H1 (cell line): ENCODE results near the gene TTBK2. TPM values are rescaled to one million over a fixed set of nuclear protein-coding genes. Genes with fewer than 3 reads are reported as not detected.

Experiments used
- CTCF ChIA-PET: fragments of 300-600 bp; sonication (Branson Sonifier 250); formaldehyde crosslinking; loops from one replicate; lab custom pipeline; 2021; ENCODE audit not compliant: partially characterized antibody; lab: Charles Lee
- POLR2A ChIA-PET: fragments of 300-600 bp; sonication (Branson Sonifier 250); formaldehyde crosslinking; loops from one replicate; lab custom pipeline; 2021; ENCODE audit warnings: inconsistent platforms; ENCODE audit not compliant: partially characterized antibody; lab: Charles Lee
- DNase-seq, 2 experiments: peaks; one replicate each; pipeline versions ENCODE4 v3.0.0 to v3.0.0-alpha.2; 2010 to 2022; ENCODE audit warnings: low spot score in 2 of 2, low read depth in 1 of 2, mixed read lengths in 1 of 2
- FAIRE-seq: peaks from 2 replicates; lab custom pipeline; 2011; peaks lifted over from hg19 to GRCh38; lab: Jason Lieb, UNC
- H2AFZ ChIP-seq: 2 replicates; pipeline ENCODE4 v1.8.1; 2012; ENCODE audit warnings: low read length, inconsistent platforms
- H2AK5ac ChIP-seq: 2 replicates; pipeline ENCODE4 v1.6.1; 2013; ENCODE audit warnings: low read depth, low read length
- H2BK120ac ChIP-seq: replicated peaks from 2 replicates; pipeline ENCODE3; 2013; ENCODE audit warnings: low read depth, low read length, inconsistent platforms
- H2BK12ac ChIP-seq: 2 replicates; pipeline ENCODE4 v1.6.1; 2013; ENCODE audit warnings: low read depth, low read length
- H2BK15ac ChIP-seq: 2 replicates; pipeline ENCODE4 v1.6.1; 2013; ENCODE audit warnings: low read length
- H2BK20ac ChIP-seq: 2 replicates; pipeline ENCODE4 v1.6.1; 2013; ENCODE audit warnings: low read length
- H2BK5ac ChIP-seq: 2 replicates; pipeline ENCODE4 v1.6.1; 2013; ENCODE audit warnings: low read depth, low read length
- H3K14ac ChIP-seq: 2 replicates; pipeline ENCODE4 v1.6.1; 2013; ENCODE audit warnings: inconsistent platforms; ENCODE audit not compliant: insufficient read length
- H3K18ac ChIP-seq: 2 replicates; pipeline ENCODE4 v1.6.1; 2013; ENCODE audit warnings: low read length; ENCODE audit errors: extremely low read depth
- H3K23ac ChIP-seq: 2 replicates; pipeline ENCODE4 v1.6.1; 2013; ENCODE audit warnings: inconsistent platforms; ENCODE audit not compliant: insufficient read length
- H3K23me2 ChIP-seq: 2 replicates; pipeline ENCODE4 v1.6.1; 2013; ENCODE audit warnings: low read depth, low read length
- H3K27ac ChIP-seq: 2 replicates; pipeline ENCODE4 v1.6.1; 2011; ENCODE audit warnings: low read depth, low read length, inconsistent platforms
- H3K27me3 ChIP-seq, 4 experiments: replicated peaks in 1 of 4; 1 replicate in 1 of 4; 2 replicates in 3 of 4; pipeline versions ENCODE4 v1.6.1 to v1.8.1; 2011 to 2013; ENCODE audit warnings: low read length in 3 of 4, mild to moderate bottlenecking in 3 of 4, inconsistent platforms in 2 of 4, mixed read lengths in 2 of 4, moderate library complexity in 1 of 4; ENCODE audit not compliant: control insufficient read depth in 3 of 4, insufficient read depth in 3 of 4; ENCODE audit errors: extremely low read depth in 1 of 4
- H3K36me3 ChIP-seq, 4 experiments: 2 replicates each; pipeline versions ENCODE4 v1.6.1 to v1.8.1; 2011 to 2013; ENCODE audit warnings: mild to moderate bottlenecking in 4 of 4, low read length in 3 of 4, moderate library complexity in 2 of 4, control low read depth in 1 of 4, inconsistent platforms in 1 of 4; ENCODE audit not compliant: insufficient read depth in 4 of 4, control insufficient read depth in 2 of 4
- H3K4ac ChIP-seq: replicated peaks from 2 replicates; pipeline ENCODE3; 2013; ENCODE audit warnings: low read length, low read depth, mixed read lengths, inconsistent platforms; ENCODE audit not compliant: insufficient read length
- H3K4me1 ChIP-seq, 4 experiments: replicated peaks in 1 of 4; 1 replicate in 1 of 4; 2 replicates in 3 of 4; pipeline versions ENCODE4 v1.6.1 to v1.8.1; 2011 to 2013; ENCODE audit warnings: low read length in 3 of 4, inconsistent platforms in 2 of 4, mixed read lengths in 1 of 4; ENCODE audit not compliant: insufficient read depth in 4 of 4, control insufficient read depth in 3 of 4
- H3K4me2 ChIP-seq, 2 experiments: 2 replicates each; pipeline versions ENCODE4 v1.6.1 to v1.8.1; 2011 to 2013; ENCODE audit warnings: low read depth in 2 of 2, low read length in 2 of 2, control low read depth in 1 of 2, inconsistent platforms in 1 of 2, mild to moderate bottlenecking in 1 of 2; ENCODE audit not compliant: insufficient read depth in 1 of 2
- H3K4me3 ChIP-seq, 4 experiments: fragments of 200-600, 300-600 bp in 1 of 4; sonication (generic), shearing (Covaris generic), sonication (Bioruptor Twin) in 1 of 4; 2 replicates each; pipeline versions ENCODE4 v1.5.1 to v1.8.1; 2011 to 2016; ENCODE audit warnings: low read length in 4 of 4, low read depth in 3 of 4, control low read depth in 2 of 4, inconsistent platforms in 2 of 4, mild to moderate bottlenecking in 2 of 4, mixed read lengths in 1 of 4, moderate library complexity in 1 of 4; ENCODE audit not compliant: insufficient read depth in 2 of 4; ENCODE audit errors: extremely low read depth in 1 of 4
- H3K56ac ChIP-seq: replicated peaks from 2 replicates; pipeline ENCODE3; 2013; ENCODE audit warnings: low read depth, mild to moderate bottlenecking, mixed read lengths, low read length, inconsistent platforms; ENCODE audit not compliant: insufficient read length
- H3K79me1 ChIP-seq: 2 replicates; pipeline ENCODE4 v1.6.1; 2013; ENCODE audit warnings: low read depth, low read length, control low read depth
- H3K79me2 ChIP-seq, 2 experiments: 2 replicates each; pipeline versions ENCODE4 v1.6.1 to v1.8.1; 2012 to 2013; ENCODE audit warnings: low read length in 2 of 2, mild to moderate bottlenecking in 2 of 2, inconsistent platforms in 1 of 2; ENCODE audit not compliant: insufficient read depth in 2 of 2, control insufficient read depth in 1 of 2
- H3K9ac ChIP-seq, 4 experiments: replicated peaks in 1 of 4; 1 replicate in 1 of 4; 2 replicates in 3 of 4; pipeline versions ENCODE4 v1.6.1 to v1.8.1; 2011 to 2013; ENCODE audit warnings: low read depth in 3 of 4, low read length in 3 of 4, control low read depth in 2 of 4, mild to moderate bottlenecking in 2 of 4, moderate library complexity in 2 of 4, inconsistent platforms in 1 of 4; ENCODE audit errors: extremely low read depth in 1 of 4
- H3K9me3 ChIP-seq, 2 experiments: 2 replicates each; pipeline versions ENCODE4 v1.6.1 to v1.8.1; 2012 to 2013; ENCODE audit warnings: mild to moderate bottlenecking in 2 of 2, moderate library complexity in 2 of 2, control low read depth in 1 of 2, inconsistent platforms in 1 of 2, low read depth in 1 of 2, low read length in 1 of 2, mixed read lengths in 1 of 2; ENCODE audit not compliant: insufficient read depth in 2 of 2
- H4K20me1 ChIP-seq, 2 experiments: replicated peaks in 1 of 2; 2 replicates each; pipeline versions ENCODE3 to v1.8.1; 2011 to 2013; ENCODE audit warnings: inconsistent platforms in 2 of 2, low read length in 2 of 2, mild to moderate bottlenecking in 1 of 2; ENCODE audit not compliant: insufficient read depth in 2 of 2, control insufficient read depth in 1 of 2
- H4K5ac ChIP-seq: 2 replicates; pipeline ENCODE4 v1.6.1; 2013; ENCODE audit warnings: low read length, low read depth, mixed read lengths, inconsistent platforms; ENCODE audit not compliant: insufficient read length
- H4K8ac ChIP-seq: 2 replicates; pipeline ENCODE4 v1.8.0; 2013; ENCODE audit warnings: mild to moderate bottlenecking, moderate library complexity, low read length, inconsistent platforms; ENCODE audit not compliant: insufficient read depth; ENCODE audit errors: extremely low read depth
- H4K91ac ChIP-seq: replicated peaks from 2 replicates; pipeline ENCODE3; 2013; ENCODE audit warnings: low read length, mixed read lengths, inconsistent platforms; ENCODE audit not compliant: insufficient read length
- CHD1 ChIP-seq: IDR thresholded peaks from 2 replicates; pipeline ENCODE4 v1.6.1; 2012; ENCODE audit warnings: low read depth, low read length, improper control_type of control experiment
- CHD2 ChIP-seq: IDR thresholded peaks from 2 replicates; pipeline ENCODE4 v1.6.1; 2012; ENCODE audit warnings: low read length, improper control_type of control experiment
- CTBP2 ChIP-seq: IDR thresholded peaks from 2 replicates; pipeline ENCODE4 v1.7.0; 2011; ENCODE audit warnings: borderline replicate concordance, mild to moderate bottlenecking, moderate library complexity, mixed read lengths, low read length; ENCODE audit not compliant: insufficient read depth, insufficient read length
- HDAC2 ChIP-seq, 2 experiments: fragments of 300-600 bp in 1 of 2; sonication (generic) in 1 of 2; IDR thresholded peaks; 2 replicates each; pipeline ENCODE4 v1.6.1; 2011 to 2012; ENCODE audit warnings: low read depth in 2 of 2, low read length in 2 of 2, mild to moderate bottlenecking in 2 of 2, moderate library complexity in 2 of 2, borderline replicate concordance in 1 of 2, inconsistent platforms in 1 of 2
- KDM5A ChIP-seq: fragments of 200-600 bp; IDR thresholded peaks from 2 replicates; pipeline ENCODE4 v1.7.1; 2012; ENCODE audit warnings: mild to moderate bottlenecking, low read length, inconsistent platforms, mixed read lengths
- RFX5 ChIP-seq: IDR thresholded peaks from 2 replicates; pipeline ENCODE4 v1.6.1; 2011; ENCODE audit warnings: low read depth, low read length, improper control_type of control experiment, borderline replicate concordance
- SP1 ChIP-seq: IDR thresholded peaks from 2 replicates; pipeline ENCODE4 v1.6.1; 2011; ENCODE audit warnings: low read depth, low read length
- SRF ChIP-seq: IDR thresholded peaks from 2 replicates; pipeline ENCODE4 v1.6.1; 2011; ENCODE audit warnings: mild to moderate bottlenecking, low read depth, low read length, moderate library complexity
- TAF7 ChIP-seq: optimal IDR thresholded peaks from 2 replicates; pipeline ENCODE3; 2011; ENCODE audit warnings: low read depth, mild to moderate bottlenecking, inconsistent platforms, low read length, moderate library complexity, borderline replicate concordance
- TCF12 ChIP-seq: IDR thresholded peaks from 2 replicates; pipeline ENCODE4 v1.6.1; 2011; ENCODE audit warnings: low read depth, mild to moderate bottlenecking, low read length
- WGBS, 2 experiments: shearing (Covaris generic) in 1 of 2; methylation state at CpG; one replicate each; pipeline versions ENCODE4 v1.1.6 to v1.1.7; 2013 to 2015; ENCODE audit warnings: low lambda C conversion rate in 2 of 2, mixed read lengths in 2 of 2, inconsistent platforms in 1 of 2, low coverage in 1 of 2, missing lambda C conversion rate in 1 of 2; ENCODE audit not compliant: insufficient replicate concordance in 2 of 2, insufficient coverage in 1 of 2, insufficient read length in 1 of 2; ENCODE audit errors: extremely low coverage in 1 of 2, missing lambda C conversion rate in 1 of 2; 5-methylcytosine and 5-hydroxymethylcytosine counted together
- polyA plus RNA-seq, 7 experiments: library from polyadenylated mRNA; depleted of rRNA in 3 of 7; stranded (reverse) in 5 of 7; unstranded in 2 of 7; fragments of >200 nt in 5 of 7; fragments of 200-250 nt in 2 of 7; gene quantifications; 1 replicate in 5 of 7; 2 replicates in 1 of 7; 4 replicates in 1 of 7; pipeline versions ENCODE4 v1.2.1 to v1.2.3, GENCODE V29; 2011 to 2013; ENCODE audit warnings: missing spikeins in 2 of 7, mixed read lengths in 2 of 7
- total RNA-seq: library from RNA; stranded (reverse); fragmentation: NEBNext Ultra II Directional; extraction: Animal tissue kit (Norgen Biotek cat#: 25700); gene quantifications from 2 replicates; pipeline ENCODE4 v1.2.1, GENCODE V29; 2021

TTBK2 gene
- total and polyA plus RNA-seq, 2 of the 8 experiments (the other 6 are each of a cell fraction or from before 2014, with no cell fraction given) = 2.7 to 18.2 TPM

- WGBS, 2 experiments = 95% methylated on average over 5 of the region's 5 CpGs; no CpG with 5 or more reads in 1 of the 2 experiments
- FAIRE-seq (no peak), DNase-seq (no peak)
- Histone ChIP-seq H2AFZ (no peak overlapping the region), H3K9me3 (no peaks in the 10 kb centered on the region), H4K8ac (no peak overlapping the region), H3K9ac (no peak overlapping the region), H3K14ac (no peak overlapping the region), H4K91ac (no peak overlapping the region), H3K79me1 (no peaks in the 10 kb centered on the region; the same call in 1 of the 2 replicates), H2BK15ac (no peak overlapping the region), H3K36me3 (no peaks in the 10 kb centered on the region), H3K23me2 (no peaks in the 10 kb centered on the region), H2BK120ac (no peak overlapping the region), H3K56ac (no peak overlapping the region), H4K20me1 (no peaks in the 10 kb centered on the region), H3K4me1 (no peaks in the 10 kb centered on the region), H3K79me2 (peaks cover 0 to 34% of the 10 kb centered on the region in 2 experiments; a peak in 2 of 4 replicates), H3K27ac (no peak overlapping the region), H2BK5ac (no peak overlapping the region), H3K18ac (no peak overlapping the region), H4K5ac (no peak overlapping the region), H3K4ac (no peak overlapping the region), H3K23ac (no peak overlapping the region), H3K4me2 (no peak overlapping the region), H2BK12ac (no peak overlapping the region), H2BK20ac (no peak overlapping the region), H2AK5ac (no peak overlapping the region), H3K4me3 (no peak overlapping the region), H3K27me3 (no peaks in the 10 kb centered on the region)
- CTCF ChIA-PET = interaction anchor here (1.7 to 2.6 kb wide), 2 partner anchors 15 to 109 kb away, joined by 4 to 8 read pairs; no protein-coding TSS in a partner anchor
- POLR2A ChIA-PET = no interaction called here
- TF ChIP-seq SP1 = no peak
- no peak for TF ChIP-seq TCF12
- no peak for TF ChIP-seq CTBP2
- no peak for TF ChIP-seq TAF7
- TF ChIP-seq KDM5A = no peak
- no peak for TF ChIP-seq CHD1
- no peak for TF ChIP-seq RFX5
- TF ChIP-seq HDAC2 (IDR thresholded peaks at IDR 0.05; ENCODE audit: borderline replicate concordance in 1 of 2, low read depth in 2 of 2, low read length in 2 of 2) = no peak
- no peak for TF ChIP-seq CHD2
- no peak for TF ChIP-seq SRF
These were observed 9.5 kb downstream of the TTBK2 start for GRCh38 chr15:42911058-42911592.
